ENCODE measurements around the gene ADGRA1.

ADGRA1 gene

DNA sequence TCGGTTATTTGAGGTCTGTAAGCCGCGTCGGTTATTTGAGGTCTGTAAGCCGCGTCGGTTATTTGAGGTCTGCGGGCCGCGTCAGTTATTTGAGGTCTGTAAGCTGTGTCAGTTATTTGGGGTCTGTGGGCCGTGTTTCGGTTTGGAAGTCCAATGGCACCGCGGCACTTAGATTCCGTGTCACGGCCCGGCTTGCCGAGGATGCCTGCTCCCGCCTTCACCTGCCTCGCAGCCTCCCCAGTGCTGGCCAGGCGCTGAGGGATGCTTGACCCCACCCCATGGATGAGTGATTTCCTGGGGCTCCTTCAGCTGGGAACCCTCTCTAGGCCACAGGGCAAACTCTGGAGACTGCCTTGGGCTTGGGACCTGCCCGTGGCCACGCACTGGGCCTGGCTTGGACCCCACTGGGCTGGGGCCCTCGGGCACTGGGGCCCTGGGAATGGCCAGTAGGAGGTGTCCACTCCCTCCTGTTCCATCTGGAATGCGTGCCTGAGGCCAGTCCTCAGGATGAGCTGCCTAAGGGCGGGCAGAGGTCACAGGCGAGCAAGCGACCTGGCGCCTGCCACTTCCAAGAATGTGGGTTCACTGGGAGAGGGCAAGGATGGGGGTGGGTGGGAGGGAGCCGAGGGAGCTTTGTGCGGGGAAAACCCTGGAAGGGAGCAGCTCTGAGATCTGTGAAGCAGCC is 25.6 kb downstream of the ADGRA1 start:
- DNase-seq (ENCODE audit: low read depth) = no peak

DNA sequence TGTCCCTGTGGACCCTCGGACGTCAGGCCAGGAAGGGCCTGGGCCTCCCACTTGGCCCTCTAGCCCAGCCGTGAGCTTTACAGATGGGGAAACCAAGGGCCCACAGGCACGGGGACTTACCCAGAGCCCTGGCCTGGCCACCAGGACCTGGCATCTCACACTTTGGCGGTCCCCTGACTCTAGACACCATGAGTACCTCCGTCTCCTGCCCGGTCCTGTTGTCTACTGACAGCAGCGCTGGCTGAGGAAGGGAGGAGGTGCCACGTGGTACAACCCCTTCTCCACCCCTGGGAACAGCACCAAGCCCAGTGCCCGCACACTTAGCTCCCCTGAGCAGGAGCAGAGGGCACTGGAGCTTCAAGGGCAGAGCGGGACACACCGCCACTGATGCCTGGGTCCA is 26.1 kb downstream of the ADGRA1 start:
- DNase-seq (ENCODE audit: low read depth) = no peak

DNA sequence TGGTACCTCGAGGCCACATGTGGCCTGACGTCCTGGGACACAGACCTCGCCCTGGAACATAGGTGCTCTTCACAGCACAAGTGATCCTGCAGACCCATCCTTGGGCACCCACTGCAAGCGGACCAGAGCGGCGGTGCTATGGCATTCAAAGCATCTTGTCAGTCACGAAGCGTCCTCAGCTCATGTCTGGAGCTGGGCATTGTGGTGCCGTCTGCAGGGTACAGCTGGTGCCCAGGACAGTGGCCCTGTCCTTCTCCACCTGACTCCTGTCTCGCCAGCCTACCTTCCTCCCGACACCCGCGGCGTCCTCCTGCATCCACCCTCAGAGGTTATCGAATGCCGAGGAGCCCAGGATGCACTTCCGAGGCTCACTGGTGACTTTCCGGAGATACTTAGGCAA is 26.5 kb downstream of the ADGRA1 start:
- no peak for DNase-seq (ENCODE audit: low read depth)

DNA sequence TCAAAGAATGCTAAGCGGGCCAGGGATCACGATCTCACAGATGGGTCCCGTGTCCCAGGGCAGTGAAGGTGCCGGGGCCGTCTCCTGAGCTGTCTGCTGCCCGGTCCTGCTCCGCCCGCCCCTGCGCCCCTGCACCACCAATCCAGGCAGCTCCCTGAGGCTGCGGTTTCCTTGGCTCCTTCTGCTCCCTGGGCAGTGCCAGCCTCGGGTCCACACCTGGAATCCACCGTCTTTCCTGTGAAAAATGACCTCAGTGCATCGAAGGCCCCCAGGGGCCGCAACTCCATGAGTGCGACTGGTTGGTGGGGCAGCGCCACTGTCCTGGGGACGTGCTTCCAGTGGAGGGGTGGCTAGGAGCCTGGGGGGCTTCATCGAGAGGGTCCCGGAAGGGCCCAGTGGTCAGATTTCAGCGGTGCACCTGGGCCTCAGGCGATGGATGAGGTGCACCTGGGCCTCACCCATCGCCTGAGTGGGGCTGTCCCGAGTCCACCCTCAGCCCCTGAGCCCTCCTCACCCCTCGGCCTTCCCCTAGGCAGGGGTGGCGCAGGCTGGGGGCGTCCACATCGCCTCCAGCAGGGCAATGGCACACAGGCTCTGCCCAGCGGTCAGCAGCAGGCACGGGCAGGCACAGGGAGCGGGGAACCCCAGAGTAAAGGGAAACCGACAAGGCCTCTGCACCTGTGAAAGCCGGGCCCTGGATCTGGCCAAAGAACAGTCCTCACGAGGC is 27.2 kb downstream of the ADGRA1 start:
- DNase-seq (ENCODE audit: low read depth) = no peak

DNA sequence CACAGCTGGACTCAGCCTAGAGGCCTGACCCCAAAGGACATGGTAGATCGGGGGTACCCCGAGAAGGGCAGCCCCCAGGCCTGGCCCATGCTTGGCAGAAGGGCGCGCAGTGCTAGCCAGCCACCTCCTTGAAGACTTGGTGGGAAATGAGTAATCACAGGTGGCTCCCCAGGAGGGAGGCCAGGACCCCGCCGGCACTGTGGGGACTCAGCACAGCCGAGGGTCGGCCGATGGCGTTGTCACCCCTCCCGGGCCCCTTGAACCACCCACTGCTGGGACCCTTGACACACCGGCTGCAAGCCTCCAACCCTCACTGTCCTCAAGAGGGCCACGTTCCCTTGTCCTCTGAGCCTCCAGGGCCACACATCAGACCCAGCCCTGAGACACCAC is 27.7 kb downstream of the ADGRA1 start:
- DNase-seq (ENCODE audit: low read depth) = no peak

DNA sequence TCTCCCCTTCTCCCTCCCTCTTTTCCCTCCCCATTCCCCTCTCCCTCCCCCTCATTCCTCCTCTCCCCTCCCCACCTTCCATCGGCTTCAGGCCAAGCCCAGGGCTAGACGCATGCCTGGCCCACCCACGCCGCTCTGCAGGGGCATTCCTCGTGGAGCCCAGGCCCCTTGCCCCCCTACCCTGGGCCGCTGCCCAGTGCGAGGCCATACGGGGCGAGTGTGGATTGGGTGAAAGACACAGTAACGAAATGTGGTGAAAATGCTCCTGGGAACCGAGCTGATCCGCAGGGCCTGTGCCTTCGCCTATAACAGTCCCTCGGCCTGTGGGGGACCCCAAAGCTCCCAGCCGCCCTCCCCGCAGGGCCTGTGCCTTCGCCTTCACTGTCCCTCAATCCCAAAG is 28.3 kb downstream of the ADGRA1 start:
- DNase-seq (ENCODE audit: low read depth) = no peak

DNA sequence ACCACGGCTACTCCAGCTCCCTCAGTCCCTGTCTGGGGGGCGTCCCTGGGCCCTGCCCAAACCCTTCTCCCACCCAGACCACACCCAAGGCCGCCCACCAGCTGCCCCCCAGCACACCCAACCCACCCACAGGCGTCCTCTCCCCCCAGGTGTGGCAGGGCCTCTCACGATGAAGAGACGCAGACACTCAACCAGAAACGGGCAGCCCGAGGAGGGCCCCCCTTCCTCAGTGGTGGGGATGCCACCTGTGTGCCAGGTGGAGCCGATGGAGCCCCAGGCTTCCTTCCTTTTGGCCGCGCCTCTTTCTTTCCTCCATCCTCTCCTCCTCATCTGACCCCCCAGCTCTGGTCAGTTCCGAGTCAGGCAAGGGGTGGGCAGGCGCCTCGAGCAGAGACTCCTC is 28.7 kb downstream of the ADGRA1 start:
- DNase-seq (ENCODE audit: low read depth) = no peak

DNA sequence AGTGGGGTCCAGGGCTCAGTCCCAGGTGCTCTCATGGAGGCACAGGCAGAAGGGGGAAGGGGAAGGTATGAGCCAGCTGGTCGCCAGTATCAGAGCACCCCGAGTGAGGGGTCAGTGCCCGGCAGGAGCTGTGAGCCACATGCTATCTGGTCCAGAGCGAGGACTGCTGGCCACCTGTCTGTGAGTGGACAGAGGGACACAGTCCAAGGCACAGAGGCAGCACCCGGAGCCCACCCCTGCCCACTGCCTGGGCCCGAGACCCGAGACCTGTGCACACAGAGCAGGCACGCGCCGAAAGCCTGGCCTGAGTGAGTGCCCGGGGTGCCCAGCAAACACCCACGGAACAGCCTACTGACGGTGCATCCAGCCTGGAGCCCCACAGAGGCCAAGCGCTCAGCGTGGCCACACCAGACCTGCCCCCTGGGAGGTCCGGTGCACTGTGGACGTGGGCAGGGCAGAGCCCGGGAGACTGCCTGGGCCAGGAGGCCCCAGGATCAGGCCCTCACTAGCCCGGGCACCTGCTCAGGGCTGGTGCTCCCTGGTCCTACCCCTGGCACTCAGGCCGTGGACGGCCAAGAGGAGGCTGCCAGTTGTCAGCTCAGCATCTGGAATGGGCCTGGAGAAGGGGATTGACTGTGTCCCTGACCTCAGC is 29.4 kb downstream of the ADGRA1 start:
- no peak for DNase-seq (ENCODE audit: low read depth)

DNA sequence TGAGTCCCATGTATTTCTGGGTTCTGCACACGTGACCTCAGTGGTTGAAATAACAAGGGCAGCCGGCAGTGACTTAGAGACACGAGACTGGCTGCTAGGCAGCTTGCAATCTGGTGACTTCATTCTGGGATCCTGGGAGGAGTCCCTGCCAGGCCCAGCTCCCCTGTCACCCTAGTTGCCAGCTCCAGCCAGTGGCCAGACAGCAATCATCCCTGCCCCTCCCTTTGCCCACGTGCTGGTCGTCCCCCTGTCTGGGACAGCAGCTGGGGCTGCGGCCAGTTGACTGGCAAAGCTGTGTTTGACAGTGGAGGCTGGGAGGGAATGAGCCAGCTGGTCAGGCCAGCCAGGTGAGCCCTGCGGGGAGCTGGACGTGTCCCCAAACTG is 30.0 kb downstream of the ADGRA1 start:
- DNase-seq (ENCODE audit: low read depth) = no peak

DNA sequence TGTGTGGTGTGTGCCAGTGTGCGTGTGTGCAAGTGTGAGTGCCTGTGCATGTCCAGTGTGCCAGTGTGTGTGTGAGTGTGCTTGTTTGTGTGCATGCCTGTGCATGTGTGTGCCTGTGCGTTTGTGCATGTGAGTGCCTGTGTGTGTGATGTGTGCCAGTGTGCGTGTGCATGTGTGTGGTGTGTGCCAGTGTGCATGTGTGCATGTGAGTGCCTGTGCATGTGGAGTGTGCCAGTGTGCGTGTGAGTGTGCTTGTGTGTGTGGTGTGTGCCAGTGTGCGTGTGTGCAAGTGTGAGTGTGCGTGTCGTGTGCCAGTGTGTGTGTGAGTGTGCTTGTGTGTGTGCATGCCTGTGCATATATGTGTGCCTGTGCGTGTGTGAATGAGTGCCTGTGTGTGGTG is 33.8 kb downstream of the ADGRA1 start:
- DNase-seq (ENCODE audit: low read depth) = no peak

DNA sequence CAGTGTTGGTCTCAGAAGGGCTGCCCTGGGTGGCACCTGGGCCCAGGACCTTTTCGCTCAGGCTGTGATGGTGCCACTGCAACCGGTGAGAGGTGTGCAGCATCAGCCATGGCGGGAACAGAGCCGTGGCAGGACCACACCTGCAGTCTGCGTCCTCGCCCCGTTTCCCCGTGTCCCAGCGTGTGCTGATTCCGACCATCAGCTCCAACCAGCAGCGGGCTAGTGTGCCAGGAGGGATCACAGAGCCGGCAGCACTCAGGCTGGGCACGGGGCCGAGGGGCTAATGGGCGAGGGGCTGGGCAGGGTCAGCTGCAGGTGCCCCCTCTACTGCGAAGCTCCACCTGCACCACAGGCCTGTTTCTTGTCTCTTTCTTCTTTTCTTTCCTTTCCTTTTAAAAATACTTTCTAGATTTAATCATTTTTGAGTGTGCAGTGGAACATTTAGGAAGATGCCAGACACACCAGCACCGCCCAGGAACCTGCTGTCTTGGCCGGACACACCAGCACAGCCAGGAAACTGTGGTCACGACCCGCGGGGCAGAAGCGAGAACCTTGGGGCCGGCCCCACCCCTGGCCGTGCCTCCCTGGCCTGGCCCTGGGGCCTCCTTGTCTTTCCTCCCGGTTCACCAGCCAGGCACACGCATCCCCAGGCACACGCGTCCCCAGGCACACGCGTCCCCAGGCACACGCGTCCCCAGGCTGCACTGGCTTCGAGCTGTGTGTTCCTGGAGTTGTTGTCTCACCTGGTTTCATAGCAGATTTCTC is 34.6 kb downstream of the ADGRA1 start:
- DNase-seq (ENCODE audit: low read depth) = no peak

DNA sequence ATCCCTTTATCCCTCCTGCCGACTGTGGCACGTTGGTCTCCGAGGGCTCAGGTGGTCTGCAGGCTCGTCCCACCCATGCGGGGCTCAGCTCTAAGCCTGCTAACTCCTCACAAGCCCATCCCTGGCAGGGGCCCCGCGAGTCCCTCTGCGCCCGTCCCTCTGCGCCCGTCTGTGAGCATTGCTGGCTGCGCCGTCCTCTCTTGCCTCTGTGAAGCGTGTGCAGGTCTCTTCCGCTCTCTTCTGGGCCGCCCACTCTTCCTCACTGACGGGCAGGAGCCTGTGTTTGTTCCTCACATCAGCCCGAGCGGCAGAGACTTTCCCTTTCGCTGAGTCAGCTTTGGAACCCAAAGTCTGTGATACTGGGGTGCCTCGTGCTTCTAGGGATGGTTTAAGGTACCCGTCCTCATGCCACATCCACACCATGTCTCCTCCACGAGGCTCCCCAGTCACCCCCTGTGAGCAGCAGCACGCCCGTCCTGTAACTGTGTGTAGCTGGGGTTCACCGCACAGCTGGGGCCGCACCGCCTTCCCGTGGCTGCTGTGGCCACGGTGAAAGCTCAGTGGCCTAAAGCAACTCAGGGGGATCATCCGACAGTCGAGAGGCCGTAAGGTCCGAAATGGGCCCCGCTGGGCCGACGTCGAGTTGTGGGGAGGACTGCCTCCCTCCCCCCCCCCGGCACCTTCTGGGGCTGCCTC is 35.5 kb downstream of the ADGRA1 start:
- DNase-seq (ENCODE audit: low read depth) = no peak

DNA sequence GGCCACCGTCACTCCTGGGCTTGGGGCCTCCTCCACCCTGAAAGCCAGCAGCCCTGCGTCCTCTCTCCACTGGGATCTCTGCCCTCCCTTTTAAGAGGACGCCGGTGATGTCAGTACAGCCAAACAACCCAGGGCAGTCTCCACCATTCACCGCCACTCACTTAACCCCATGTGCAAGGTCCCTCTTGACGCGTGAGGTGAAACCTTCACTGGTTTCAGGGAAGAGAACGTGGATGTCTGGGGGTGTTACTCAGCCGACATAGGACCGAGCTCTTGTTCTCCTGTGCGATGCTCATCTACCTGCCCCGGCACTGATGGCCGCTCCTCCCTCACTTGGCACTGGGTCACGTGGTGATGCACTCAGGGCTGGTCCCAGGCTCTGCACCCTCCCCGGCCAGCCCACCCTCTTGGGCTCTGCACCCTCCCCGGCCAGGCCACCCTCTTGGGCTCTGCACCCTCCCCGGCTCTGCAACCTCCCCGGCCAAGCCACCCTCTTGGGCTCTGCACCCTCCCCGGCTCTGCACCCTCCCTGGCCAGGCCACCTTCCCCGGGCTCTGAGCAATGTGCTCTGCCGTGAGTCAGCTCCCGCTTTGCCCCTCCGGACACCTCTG is 36.1 kb downstream of the ADGRA1 start:
- no peak for DNase-seq (ENCODE audit: low read depth)

DNA sequence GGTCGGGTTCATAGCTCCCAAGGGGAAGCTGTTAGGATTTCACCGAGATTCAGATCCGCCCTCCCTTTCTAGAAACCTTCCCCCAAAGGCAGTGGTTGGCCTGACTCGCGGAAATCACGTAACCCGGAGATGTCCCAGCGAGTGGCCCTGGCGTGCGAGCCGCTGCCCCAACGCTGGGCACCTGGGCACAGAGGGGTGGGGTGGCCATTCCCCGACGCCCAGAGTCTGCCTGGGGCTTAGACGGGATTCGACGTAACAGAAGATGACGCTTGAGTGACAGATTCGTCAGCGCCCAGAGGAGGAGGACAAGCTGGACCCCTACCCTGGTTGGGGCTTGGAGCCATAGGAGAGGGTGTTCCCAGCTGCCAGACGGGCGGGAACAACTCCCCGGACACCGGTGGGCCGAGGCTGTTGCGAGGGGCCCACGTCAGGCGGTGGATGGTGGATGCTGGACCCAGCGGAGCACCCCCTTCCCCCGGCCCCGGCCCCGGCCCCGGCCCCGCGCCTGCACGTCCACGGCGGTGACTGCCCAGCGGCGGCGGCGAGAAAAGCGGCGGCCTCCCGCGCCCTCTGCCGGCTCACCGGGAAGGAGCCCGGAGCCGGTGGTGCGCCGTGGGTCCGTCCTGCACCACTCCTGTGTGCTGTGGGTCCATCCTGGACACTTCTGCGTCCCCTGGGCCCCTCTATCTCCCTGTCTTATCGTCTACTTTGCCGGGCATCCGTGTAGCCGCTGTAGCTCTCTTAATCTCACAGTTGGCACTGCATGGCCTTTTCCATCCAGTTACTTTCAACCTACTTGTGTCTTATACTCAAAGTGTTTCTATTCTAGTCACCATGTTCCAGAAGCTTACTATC is 36.9 kb downstream of the ADGRA1 start:
- no peak for DNase-seq (ENCODE audit: low read depth)

DNA sequence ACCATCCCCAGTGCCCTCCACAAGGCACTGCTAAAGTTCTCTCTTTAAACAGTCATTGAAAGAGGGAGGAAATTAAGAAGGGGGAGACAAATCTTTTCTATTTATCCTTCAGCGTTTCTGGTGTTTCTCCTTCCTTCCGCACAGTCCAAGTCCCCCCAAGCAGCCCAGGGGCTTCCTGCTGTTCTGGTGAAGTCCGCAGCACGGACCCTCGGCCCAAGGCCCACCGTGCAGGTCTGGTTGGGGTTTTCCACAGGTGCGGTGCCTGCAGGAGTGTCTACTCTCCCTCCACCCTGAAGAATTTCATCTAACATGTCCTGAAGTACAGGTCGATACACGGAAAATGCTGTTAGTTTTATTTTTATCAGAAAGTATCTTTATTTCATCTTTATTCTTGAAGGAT is 38.2 kb downstream of the ADGRA1 start:
- no peak for DNase-seq (ENCODE audit: low read depth)

DNA sequence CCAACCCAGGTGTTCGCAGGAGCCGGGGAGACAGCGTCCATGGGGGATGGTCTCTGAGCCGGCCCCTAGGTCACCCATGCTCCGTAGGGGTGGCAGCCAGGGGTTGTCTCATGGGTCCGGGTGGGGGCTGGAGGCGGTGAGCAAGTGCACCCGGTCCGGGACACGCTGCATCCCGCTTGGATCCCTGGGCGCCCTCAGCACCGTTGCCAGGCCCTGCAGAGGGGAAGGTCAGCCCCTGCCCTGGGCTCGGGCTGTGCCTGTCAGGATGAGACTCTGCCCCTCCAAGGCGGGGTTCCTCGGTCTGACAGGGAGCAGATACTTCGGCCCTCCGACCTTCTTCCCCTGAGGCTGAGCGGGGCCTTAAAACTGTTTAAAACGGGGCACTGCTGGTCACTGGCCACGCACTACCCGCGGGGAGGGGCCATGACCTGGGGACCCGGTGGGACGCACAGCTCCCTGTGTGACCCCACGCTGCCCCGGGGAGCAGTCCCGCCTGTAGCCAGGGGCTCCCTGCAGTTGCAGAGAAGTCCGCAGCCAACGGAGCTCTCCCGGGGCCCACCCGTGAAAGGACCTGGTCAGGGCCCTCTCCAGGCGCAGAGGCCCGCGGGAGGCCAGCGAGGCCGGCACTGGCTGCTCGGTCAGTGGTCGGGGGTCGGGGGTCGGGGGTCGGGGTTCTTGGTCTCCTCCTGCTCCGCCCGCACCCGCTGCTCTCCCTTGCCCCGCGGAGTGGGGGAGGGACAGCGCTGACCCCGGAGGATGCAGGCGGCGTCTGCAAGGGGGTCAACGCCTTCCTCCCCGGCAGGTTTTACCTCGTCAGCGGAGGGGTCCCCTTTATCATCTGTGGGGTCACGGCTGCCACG is 38.9 kb downstream of the ADGRA1 start:
- no peak for DNase-seq (ENCODE audit: low read depth)

DNA sequence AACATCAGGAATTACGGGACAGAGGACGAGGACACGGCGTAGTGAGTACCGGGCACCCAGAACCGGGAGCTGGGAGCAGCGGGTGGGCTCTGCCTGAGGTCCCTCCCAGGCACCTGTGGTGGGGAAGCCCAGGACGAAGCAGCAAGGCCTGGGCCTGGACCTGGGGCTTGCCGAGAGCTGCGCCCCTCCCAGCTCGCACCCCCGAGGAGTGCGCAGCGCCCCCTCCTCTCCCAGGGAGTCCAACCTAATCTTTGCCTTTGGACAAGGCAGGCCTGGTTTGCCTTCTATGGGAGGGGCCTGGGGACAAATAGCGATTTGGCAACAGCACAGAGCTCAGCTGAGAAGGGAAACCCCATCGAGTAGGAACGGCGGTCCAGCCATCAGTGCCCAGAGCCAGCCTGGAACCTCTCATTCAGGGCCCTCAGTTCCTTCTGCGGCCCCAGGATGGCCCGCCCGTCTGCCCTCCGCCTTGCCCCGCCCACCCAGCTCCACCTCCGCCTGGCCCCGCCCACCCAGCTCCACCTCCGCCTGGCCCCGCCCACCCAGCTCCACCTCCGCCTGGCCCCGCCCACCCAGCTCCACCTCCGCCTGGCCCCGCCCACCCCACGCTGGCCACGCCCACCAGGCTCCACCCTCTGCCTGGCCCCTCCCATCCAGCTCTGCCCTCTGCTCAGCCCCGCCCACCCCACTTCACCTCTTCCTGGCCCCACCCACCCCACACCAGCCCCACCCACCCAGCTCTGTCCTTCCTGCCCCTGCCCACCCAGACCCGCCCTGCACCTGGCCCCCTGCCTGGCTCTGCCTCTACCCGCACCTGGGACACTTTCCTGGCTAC is 39.8 kb downstream of the ADGRA1 start:
- DNase-seq (ENCODE audit: low read depth) = peak; percentile 21

DNA sequence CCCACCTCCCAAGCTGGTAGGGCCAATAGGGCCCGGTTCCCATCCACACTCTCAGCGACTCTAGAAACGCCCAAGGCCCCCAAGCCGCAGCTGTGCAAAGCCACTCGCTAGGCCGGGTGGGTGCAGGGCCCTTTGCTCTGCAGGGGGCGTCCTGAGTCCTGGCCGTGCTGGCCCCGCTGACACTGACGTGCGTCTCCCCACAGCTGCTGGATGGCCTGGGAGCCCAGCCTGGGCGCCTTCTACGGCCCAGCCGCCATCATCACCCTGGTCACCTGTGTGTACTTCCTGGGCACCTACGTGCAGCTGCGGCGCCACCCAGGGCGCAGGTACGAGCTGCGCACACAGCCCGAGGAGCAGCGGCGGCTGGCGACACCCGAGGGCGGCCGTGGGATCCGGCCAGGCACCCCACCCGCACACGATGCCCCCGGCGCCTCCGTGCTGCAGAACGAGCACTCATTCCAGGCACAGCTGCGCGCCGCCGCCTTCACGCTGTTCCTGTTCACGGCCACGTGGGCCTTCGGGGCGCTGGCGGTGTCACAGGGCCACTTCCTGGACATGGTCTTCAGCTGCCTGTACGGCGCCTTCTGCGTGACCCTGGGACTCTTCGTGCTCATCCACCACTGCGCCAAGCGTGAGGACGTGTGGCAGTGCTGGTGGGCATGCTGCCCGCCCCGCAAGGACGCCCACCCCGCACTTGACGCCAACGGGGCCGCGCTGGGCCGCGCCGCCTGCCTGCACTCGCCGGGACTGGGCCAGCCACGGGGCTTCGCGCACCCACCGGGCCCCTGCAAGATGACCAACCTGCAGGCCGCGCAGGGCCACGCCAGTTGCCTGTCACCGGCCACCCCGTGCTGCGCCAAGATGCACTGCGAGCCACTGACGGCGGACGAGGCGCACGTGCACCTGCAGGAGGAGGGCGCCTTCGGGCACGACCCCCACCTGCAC is 40.7 kb downstream of the ADGRA1 start:
- no peak for DNase-seq (ENCODE audit: low read depth)
